LNCaP clone FGC (cell line): ENCODE results near the gene FBXO42.

Experiments used
- DNase-seq: peaks from one replicate; pipeline ENCODE4 v3.0.0-alpha.2; 2011; ENCODE audit warnings: low read depth
- H3K4me3 ChIP-seq: 2 replicates; pipeline ENCODE4 v1.5.1; 2011; ENCODE audit warnings: mild to moderate bottlenecking, low read depth, low read length, control low read depth
- CTCF ChIP-seq: IDR thresholded peaks from 2 replicates; pipeline ENCODE4 v1.5.1; 2012; ENCODE audit warnings: mild to moderate bottlenecking; ENCODE audit not compliant: control insufficient read depth, insufficient read depth; ENCODE audit errors: extremely low read depth

FBXO42 gene

DNA sequence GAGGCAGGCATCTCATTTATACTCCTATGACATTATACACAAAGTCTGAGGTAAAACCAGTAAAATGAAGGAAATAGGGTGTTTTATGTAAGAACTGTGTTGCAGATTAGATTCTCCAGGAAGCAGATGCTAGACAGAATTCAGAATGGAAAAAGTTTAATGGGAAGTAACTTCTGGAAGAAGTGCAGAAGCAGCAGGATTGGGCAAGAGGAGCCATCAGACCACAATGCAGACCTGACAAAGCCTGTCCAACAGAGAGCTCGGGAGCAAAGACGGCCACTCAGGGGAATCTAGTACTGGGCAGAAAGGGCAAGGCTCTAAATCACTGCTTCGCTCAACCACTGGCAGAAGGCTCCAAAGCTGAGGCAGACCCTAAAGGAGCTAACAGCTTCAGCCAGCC lies 33.7 kb downstream of the FBXO42 start:
- H3K4me3 ChIP-seq = no peak overlapping the region
- no peak for DNase-seq
- TF ChIP-seq CTCF = no peak

DNA sequence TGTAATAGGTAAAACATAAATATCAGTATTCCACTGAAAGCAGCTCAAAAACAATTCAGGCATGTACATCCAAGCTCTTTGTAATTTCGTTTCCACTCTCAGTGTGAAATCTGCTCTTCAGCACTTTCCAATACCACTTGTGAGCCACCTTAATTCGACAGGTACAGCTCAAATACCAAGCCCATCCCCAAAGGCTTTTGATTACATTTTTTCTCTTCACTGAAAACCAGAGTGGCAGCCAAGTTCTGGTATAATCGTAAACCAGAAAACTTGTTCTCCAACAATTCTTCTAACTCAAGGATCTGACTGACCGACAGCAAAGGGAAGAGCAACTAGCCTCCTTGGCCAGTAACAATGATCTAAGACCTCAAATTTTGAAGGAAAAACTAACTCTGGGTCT lies 36.8 kb downstream of the FBXO42 start:
- no peak overlapping the region for H3K4me3 ChIP-seq
- no peak for TF ChIP-seq CTCF
- no peak for DNase-seq

GRCh38 chr1:16307222-16307621 lies 45.1 kb downstream of the FBXO42 start:
- no peak for DNase-seq
- no peak for TF ChIP-seq CTCF
- H3K4me3 ChIP-seq = no peak overlapping the region

DNA sequence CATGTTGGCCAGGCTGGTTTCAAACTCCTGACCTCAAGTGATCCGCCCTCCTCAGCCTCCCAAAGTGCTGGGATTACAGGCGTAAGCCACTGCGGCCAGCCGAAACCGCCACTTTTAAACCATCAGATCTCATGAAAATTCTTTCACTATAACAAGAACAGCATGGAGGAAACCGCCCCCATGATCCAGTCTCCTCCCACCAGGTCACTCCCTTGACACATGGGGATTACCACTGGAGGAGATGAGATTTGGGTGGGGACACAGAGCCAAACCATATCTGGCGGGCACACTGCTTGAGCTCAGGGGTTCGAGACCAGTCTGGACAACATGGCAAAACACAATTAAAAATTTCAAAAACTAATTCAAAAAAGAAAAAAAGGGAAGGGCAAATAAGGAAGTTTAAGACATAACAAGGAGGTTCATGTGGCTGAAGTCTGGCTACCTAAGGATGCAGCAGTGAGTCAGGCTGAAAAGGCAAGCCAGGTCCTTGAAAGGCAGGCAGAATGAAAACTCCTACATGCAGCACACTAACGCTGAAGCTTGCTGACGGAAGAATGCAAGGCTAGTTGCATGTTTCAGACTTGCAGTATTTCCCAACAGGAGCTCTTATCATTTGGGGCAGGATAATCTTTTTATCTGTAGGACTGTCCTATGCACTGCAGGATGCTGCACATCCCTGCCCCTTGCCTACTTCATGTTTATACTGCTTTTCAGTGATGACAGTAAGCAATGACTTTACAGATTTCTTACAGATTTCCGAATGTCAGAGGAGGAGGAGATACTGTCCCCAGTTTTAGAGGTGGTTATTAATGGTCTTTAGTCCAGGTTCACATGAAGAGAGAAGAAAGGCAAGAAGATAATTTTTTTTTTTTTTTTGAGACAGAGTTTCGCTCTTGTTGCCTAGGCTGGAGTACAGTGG lies 49.3 kb downstream of the FBXO42 start:
- H3K4me3 ChIP-seq = no peak overlapping the region
- no peak for TF ChIP-seq CTCF
- DNase-seq = no peak

GRCh38 chr1:16300436-16300835 lies 51.8 kb downstream of the FBXO42 start:
- peak; percentile 7 for DNase-seq
- H3K4me3 ChIP-seq = no peak overlapping the region
- TF ChIP-seq CTCF = no peak

- TF ChIP-seq CTCF = no peak
- H3K4me3 ChIP-seq = no peak overlapping the region
- DNase-seq = no peak
Measured at GRCh38 chr1:16298653-16299052, 53.6 kb downstream of the FBXO42 start.

GRCh38 chr1:16296643-16297042 lies 55.6 kb downstream of the FBXO42 start:
- no peak for TF ChIP-seq CTCF
- no peak for DNase-seq
- no peak overlapping the region for H3K4me3 ChIP-seq
